Activated naive CD4-positive, alpha-beta T cell treated with anti-CD3 and anti-CD28 coated beads for 36 hours (primary cell): ENCODE data around the gene ARVCF. TPM values are rescaled to one million over a fixed set of nuclear protein-coding genes. Genes with fewer than 3 reads are reported as not detected.
A peak's percentile ranks its signal among the peaks of the same experiment; 100 is the strongest.

Experiments used
- CTCF ChIA-PET: fragments of 350-600 bp; sonication (Branson Sonifier 250); formaldehyde crosslinking; loops from one replicate; lab custom pipeline; 2021; ENCODE audit warnings: antibody characterized with exemption; lab: Charles Lee
- DNase-seq: peaks from one replicate; pipeline ENCODE4 v3.0.0-alpha.2; 2020
- H3K27ac Mint-ChIP-seq: one replicate; pipeline ENCODE4 v1.8.0; 2021; ENCODE audit warnings: mild to moderate bottlenecking, mixed read lengths
- H3K27me3 Mint-ChIP-seq: one replicate; pipeline ENCODE4 v1.8.0; 2021; ENCODE audit warnings: low read depth, mixed read lengths
- H3K36me3 Mint-ChIP-seq: one replicate; pipeline ENCODE4 v1.8.0; 2021; ENCODE audit warnings: low read depth, mixed read lengths
- H3K4me1 Mint-ChIP-seq: one replicate; pipeline ENCODE4 v1.8.0; 2021; ENCODE audit warnings: low read depth, mixed read lengths
- H3K4me3 Mint-ChIP-seq: one replicate; pipeline ENCODE4 v1.8.0; 2021; ENCODE audit warnings: mild to moderate bottlenecking, moderate library complexity, mixed read lengths
- H3K9me3 Mint-ChIP-seq: one replicate; pipeline ENCODE4 v1.8.0; 2021; ENCODE audit warnings: mixed read lengths
- intact Hi-C: fragments of 100-400 bp; cut with micrococcal nuclease; formaldehyde crosslinking; loops from one replicate; pipeline ENCODE4 v1.15.1; 2023
- total RNA-seq, 2 experiments: library from RNA; stranded (reverse); gene quantifications; one replicate each; pipeline ENCODE4 v1.2.3, GENCODE V29; 2021

The ARVCF gene
- total RNA-seq, 2 experiments from 2014 or later = 2.0 to 2.6 TPM

- Mint-ChIP-seq H3K27me3 (no peaks in the 10 kb centered on the region), H3K27ac (no peak overlapping the region), H3K36me3 (peaks cover 36% of the 10 kb centered on the region), H3K4me3 (no peak overlapping the region), H3K9me3 (peaks cover 15% of the 10 kb centered on the region), H3K4me1 (peaks cover 16% of the 10 kb centered on the region)
- intact Hi-C loops = no loop called here
- DNase-seq = no peak
- CTCF ChIA-PET = interaction anchor here (0.5 to 0.8 kb wide), 2 partner anchors 35 to 49 kb away, joined by 3 to 4 read pairs; no protein-coding TSS in a partner anchor
Observed at GRCh38 chr22:20046730-20047129, 30.1 kb upstream of the ARVCF start.

DNA sequence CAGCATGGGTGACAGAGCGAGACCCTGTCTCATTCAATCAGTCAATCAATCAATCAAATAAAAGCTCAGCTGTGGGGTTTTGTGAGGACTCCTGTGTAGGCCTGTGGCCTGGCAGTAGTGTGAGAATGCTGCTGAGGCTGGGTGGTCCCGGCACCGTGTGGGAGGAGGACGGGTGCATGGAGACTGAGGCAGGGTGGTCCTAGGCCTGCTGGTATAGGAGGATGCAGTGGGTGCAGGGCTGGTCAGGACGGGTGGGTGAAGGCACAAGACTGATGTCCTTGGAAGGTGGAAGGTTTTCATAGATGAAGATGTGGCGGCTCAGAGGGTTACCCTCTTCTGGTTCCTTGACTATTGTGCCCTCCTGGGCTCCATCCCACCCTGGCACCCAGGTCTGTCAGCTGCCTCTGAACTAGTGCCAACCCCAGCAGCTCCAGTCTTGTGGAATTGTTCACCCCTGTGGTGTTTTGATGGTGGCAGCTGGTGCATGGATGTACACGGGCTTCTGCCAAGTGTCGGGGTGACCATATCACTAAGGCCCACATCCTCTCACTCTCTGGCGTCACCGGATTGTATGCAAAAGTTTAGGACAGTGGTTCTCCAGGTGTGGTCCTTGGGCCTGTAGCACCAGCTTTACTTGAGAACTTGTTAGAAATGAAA lies 28.0 kb upstream of the ARVCF start:
- Mint-ChIP-seq H3K9me3 (peaks cover 15% of the 10 kb centered on the region), H3K36me3 (peaks cover 34% of the 10 kb centered on the region), H3K27me3 (no peaks in the 10 kb centered on the region), H3K4me1 (peaks cover 16% of the 10 kb centered on the region), H3K4me3 (no peak overlapping the region), H3K27ac (no peak overlapping the region)
- intact Hi-C loops = no loop called here
- CTCF ChIA-PET = interaction anchor here (0.8 kb wide), 1 partner anchor 11 kb away, joined by 3 read pairs; no protein-coding TSS in a partner anchor
- DNase-seq = no peak

- Mint-ChIP-seq H3K27me3 (no peaks in the 10 kb centered on the region), H3K36me3 (peaks cover 30% of the 10 kb centered on the region), H3K27ac (no peak overlapping the region), H3K9me3 (peaks cover 13% of the 10 kb centered on the region), H3K4me3 (no peak overlapping the region), H3K4me1 (peaks cover 15% of the 10 kb centered on the region)
- CTCF ChIA-PET = interaction anchor here (0.8 kb wide), 1 partner anchor 11 kb away, joined by 3 read pairs; no protein-coding TSS in a partner anchor
- intact Hi-C loops = no loop called here
- DNase-seq = no peak
Observed at GRCh38 chr22:20043997-20044342, 27.3 kb upstream of the ARVCF start.

DNA sequence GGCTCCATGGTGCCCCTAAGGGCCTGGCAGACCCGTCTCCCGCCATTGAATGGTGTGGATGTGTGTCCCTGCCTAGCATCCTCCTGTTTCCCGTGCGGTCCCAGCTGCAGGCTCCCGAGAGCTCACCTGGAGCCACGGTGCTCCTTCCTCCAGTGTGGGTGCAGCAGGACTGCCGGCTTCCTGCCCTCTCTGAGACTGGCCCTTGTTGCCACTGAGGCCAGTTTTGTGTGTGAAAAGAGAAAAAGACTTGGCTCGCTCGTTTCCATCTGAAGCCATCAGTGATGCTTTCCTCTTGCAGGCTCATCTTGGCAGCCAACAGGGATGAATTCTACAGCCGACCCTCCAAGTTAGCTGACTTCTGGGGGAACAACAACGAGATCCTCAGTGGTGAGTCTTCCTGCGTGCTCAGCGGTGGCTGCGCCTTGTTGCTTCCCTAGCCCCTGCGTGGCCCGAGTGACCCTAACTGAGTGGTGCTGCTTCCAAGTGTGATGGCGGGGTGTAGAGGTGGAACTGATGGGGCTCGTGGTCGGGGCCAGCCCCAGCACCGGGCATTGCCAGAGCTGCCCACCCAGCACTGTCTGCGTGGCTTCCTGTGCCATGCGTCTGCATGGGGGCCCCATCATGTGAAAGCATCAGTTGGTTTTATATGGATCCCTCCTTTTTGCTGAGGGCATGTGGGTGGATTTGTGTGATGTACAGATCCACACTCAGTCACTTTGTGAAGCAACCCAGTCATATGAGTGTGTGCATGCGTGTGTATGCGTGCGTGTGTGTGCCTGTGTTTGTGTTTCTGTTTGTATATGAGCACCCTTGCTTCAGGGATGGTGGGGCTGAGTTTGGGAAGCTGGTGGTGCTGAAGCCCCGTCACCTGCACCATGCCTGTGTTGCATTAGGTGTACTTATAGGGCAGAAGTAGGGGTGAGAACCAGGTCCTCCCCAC lies 26.7 kb upstream of the ARVCF start:
- H3K4me1 Mint-ChIP-seq = peaks cover 12% of the 10 kb centered on the region
- peaks cover 24% of the 10 kb centered on the region for H3K36me3 Mint-ChIP-seq
- intact Hi-C loops = no loop called here
- peaks cover 8% of the 10 kb centered on the region for H3K9me3 Mint-ChIP-seq
- CTCF ChIA-PET = interaction anchor here (0.5 to 0.8 kb wide), 3 partner anchors 12 to 375 kb away, joined by 3 read pairs; no protein-coding TSS in a partner anchor
- no peak overlapping the region for H3K27ac Mint-ChIP-seq
- DNase-seq = no peak
- H3K4me3 Mint-ChIP-seq = no peak overlapping the region
- no peaks in the 10 kb centered on the region for H3K27me3 Mint-ChIP-seq

DNA sequence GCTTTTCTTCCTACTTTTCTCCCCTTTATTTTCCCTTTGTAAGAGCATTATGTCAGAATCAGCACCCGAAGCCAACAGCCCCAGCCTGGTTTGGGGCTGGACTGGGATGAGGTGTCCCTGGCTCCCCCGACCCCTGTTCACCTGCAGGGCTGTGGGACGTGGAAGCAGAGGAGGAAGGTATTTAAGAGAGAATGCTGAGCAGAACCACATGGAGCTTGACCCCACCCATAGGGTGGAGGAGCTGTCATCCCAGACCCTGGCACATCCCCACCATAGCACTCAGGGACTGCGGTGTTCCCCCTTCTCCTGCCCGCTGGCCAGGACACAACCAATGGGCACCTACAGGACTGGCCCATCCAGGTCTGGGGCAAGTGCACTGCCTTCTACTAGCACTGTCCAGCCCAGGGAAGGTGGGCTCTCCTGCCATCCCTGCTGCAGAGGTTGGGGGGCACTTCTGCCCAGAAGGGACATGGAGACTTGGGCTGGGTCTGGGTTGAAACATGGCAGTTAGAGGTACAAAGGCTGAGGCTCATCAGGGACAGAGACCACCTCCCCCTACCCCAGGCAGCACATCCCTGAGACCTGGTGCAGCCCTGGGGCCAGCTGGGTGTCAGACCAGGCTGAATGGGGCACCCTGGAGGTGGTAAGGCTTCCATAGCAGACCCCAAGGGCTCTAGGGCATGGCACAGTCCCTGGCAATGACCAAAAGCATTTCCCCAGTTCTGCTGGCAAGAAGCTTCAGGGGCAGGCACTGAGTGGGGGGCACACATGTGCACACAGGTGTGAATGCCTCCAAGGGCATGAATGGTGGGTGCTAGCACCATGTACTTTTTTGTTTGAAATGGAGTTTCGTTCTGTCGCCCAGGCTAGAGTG lies 23.9 kb upstream of the ARVCF start:
- H3K27ac Mint-ChIP-seq = no peak overlapping the region
- intact Hi-C loops = no loop called here
- peaks cover 19% of the 10 kb centered on the region for H3K4me1 Mint-ChIP-seq
- no peak for DNase-seq
- H3K9me3 Mint-ChIP-seq = no peaks in the 10 kb centered on the region
- no peak overlapping the region for H3K4me3 Mint-ChIP-seq
- CTCF ChIA-PET = no interaction called here
- H3K36me3 Mint-ChIP-seq = peaks cover 5% of the 10 kb centered on the region
- no peaks in the 10 kb centered on the region for H3K27me3 Mint-ChIP-seq

GRCh38 chr22:20039683-20040325 lies 23.2 kb upstream of the ARVCF start:
- no peaks in the 10 kb centered on the region for H3K9me3 Mint-ChIP-seq
- H3K27me3 Mint-ChIP-seq = no peaks in the 10 kb centered on the region
- H3K27ac Mint-ChIP-seq = no peak overlapping the region
- H3K4me3 Mint-ChIP-seq = no peak overlapping the region
- CTCF ChIA-PET = no interaction called here
- intact Hi-C loops = loop anchor here (5.0 kb wide), 1 partner anchor 42 kb away; the partner anchor contains the start of gene DGCR8
- peaks cover 4% of the 10 kb centered on the region for H3K36me3 Mint-ChIP-seq
- no peak for DNase-seq
- peaks cover 19% of the 10 kb centered on the region for H3K4me1 Mint-ChIP-seq

DNA sequence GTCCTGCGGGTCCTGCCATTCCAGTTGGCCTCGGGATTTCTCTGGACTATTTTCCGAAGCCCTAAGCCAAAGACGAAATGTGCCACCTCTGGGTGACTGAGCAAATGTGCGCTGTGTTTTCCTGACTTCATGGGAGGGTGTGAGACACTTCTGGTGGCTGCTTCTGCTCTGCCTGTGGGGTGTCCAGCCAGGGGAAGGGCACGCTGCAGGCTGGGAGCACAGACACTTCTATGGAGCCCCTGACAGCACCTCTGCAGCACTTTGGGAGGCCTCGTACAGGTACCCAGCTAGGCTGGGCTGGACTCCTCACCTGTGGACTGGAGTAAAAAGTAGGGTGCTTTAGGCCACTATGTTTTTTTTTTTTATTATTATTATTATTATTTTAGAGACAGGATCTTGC lies 22.0 kb upstream of the ARVCF start:
- Mint-ChIP-seq H3K27me3 (no peaks in the 10 kb centered on the region), H3K9me3 (no peaks in the 10 kb centered on the region), H3K4me3 (no peak overlapping the region), H3K36me3 (peaks cover 1% of the 10 kb centered on the region), H3K4me1 (peaks cover 24% of the 10 kb centered on the region), H3K27ac (no peak overlapping the region)
- intact Hi-C loops = loop anchor here (5.0 kb wide), 1 partner anchor 44 kb away; the partner anchor contains the start of gene DGCR8
- no peak for DNase-seq
- CTCF ChIA-PET = no interaction called here

DNA sequence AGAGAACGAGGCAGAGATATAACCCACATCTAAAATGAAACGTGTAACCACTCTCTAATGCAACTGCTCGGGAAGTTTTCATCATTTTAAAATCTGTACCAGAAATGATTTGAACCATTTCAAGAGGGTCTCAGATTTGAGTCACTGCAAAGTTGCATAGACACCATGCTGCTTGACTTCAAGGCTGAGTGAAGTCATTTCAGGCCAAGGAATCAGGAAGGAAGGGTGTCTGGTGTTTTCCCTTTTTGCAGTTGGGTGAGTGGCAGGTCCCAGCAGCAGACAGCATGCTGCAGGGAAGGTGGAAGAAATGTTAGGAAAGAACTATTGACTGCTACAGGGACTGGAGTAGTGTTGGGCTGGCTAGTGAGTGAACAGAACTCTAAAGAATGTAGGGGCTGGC lies 20.8 kb upstream of the ARVCF start:
- no peaks in the 10 kb centered on the region for H3K27me3 Mint-ChIP-seq
- H3K4me1 Mint-ChIP-seq = peaks cover 25% of the 10 kb centered on the region
- no peaks in the 10 kb centered on the region for H3K9me3 Mint-ChIP-seq
- CTCF ChIA-PET = no interaction called here
- peak overlapping the region; percentile 84 for H3K27ac Mint-ChIP-seq
- intact Hi-C loops = loop anchor here (1.0 to 5.0 kb wide), 3 partner anchors 21 to 80 kb away; partner anchors contain the start of genes ARVCF, DGCR8 and TRMT2A
- no peak overlapping the region for H3K4me3 Mint-ChIP-seq
- H3K36me3 Mint-ChIP-seq = peaks cover 1% of the 10 kb centered on the region
- DNase-seq = peak; percentile 63

DNA sequence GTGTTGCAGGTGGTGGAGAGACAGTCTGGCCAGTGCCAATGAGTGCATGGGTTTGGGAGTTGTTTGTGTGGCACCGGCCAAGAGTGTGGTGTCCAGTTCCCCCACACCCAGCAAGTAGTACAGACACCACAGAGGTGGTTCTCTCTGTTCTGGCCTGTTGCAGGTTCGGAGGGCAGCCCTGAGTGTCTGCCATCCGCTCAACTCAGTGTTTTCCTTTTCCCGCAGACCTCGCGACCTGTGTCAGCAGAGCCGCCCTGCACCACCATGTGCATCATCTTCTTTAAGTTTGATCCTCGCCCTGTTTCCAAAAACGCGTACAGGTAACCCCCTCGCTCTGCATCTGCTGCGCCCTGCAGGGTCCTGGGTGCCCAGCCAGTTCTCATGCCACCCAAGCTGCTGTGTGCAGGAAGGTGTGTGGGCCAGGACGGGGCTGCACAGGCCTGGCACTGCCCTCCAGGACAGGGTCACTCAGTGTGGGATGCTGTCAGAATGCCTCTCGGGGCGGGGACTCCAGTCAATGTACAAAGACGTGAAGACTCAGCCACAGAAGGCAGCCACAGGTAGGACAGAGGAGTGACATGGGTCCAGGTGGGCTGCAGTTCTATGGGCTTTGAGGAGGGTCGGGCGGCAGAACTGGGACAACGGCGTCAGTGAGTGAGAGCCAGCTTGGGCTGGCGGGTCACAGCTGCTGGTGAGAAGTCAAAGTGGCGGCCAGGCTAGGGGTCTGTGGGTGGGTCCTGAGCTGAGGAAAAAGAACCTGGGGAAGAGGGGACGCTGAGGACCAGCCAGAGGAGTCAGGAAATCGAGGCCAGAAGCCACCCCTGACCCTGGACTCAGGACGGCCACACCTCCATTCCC lies 20.1 kb upstream of the ARVCF start:
- peak overlapping the region; percentile 1 for H3K4me3 Mint-ChIP-seq
- peaks cover 1% of the 10 kb centered on the region for H3K36me3 Mint-ChIP-seq
- peak overlapping the region; percentile 84 for H3K27ac Mint-ChIP-seq
- H3K9me3 Mint-ChIP-seq = no peaks in the 10 kb centered on the region
- DNase-seq = no peak
- no peaks in the 10 kb centered on the region for H3K27me3 Mint-ChIP-seq
- peaks cover 28% of the 10 kb centered on the region for H3K4me1 Mint-ChIP-seq
- intact Hi-C loops = loop anchor here (1.0 to 5.0 kb wide), 3 partner anchors 20 to 81 kb away; partner anchors contain the start of genes ARVCF, DGCR8 and TRMT2A
- CTCF ChIA-PET = no interaction called here

GRCh38 chr22:20036084-20036482 lies 19.5 kb upstream of the ARVCF start:
- intact Hi-C loops = loop anchor here (5.0 kb wide), 1 partner anchor 46 kb away; the partner anchor contains the start of gene DGCR8

More at GRCh38 chr22:20036084-20036482, 19.5 kb upstream of the ARVCF start:
- Mint-ChIP-seq H3K4me1 (peaks cover 32% of the 10 kb centered on the region), H3K9me3 (no peaks in the 10 kb centered on the region), H3K4me3 (no peak overlapping the region), H3K27me3 (no peaks in the 10 kb centered on the region), H3K27ac (peak overlapping the region; percentile 84), H3K36me3 (peaks cover 1% of the 10 kb centered on the region)
- DNase-seq = no peak
- CTCF ChIA-PET = no interaction called here
